Osteocyte (in vitro differentiated cells): ENCODE results near the gene DPH6. TPM values are rescaled to one million over a fixed set of nuclear protein-coding genes. Genes with fewer than 3 reads are reported as not detected.
A peak's percentile ranks its signal among the peaks of the same experiment; 100 is the strongest.

Experiments used
- DNase-seq: peaks from one replicate; pipeline ENCODE4 v3.0.0; 2021; ENCODE audit warnings: mixed read lengths; ENCODE audit not compliant: unreplicated experiment; ENCODE audit errors: extremely low spot score
- H3K27ac Mint-ChIP-seq: one replicate; pipeline ENCODE4 v1.8.0; 2021; ENCODE audit warnings: mild to moderate bottlenecking, mixed read lengths; ENCODE audit not compliant: unreplicated experiment
- H3K27me3 Mint-ChIP-seq: one replicate; pipeline ENCODE4 v1.8.0; 2021; ENCODE audit warnings: mixed read lengths; ENCODE audit not compliant: unreplicated experiment
- H3K36me3 Mint-ChIP-seq: one replicate; pipeline ENCODE4 v1.8.0; 2021; ENCODE audit warnings: mixed read lengths; ENCODE audit not compliant: unreplicated experiment
- H3K4me1 Mint-ChIP-seq: one replicate; pipeline ENCODE4 v1.8.0; 2021; ENCODE audit warnings: mixed read lengths; ENCODE audit not compliant: unreplicated experiment
- H3K4me3 Mint-ChIP-seq: one replicate; pipeline ENCODE4 v1.8.0; 2021; ENCODE audit warnings: mild to moderate bottlenecking, moderate library complexity, mixed read lengths; ENCODE audit not compliant: unreplicated experiment
- H3K9me3 Mint-ChIP-seq: one replicate; pipeline ENCODE4 v1.8.0; 2021; ENCODE audit warnings: mixed read lengths; ENCODE audit not compliant: unreplicated experiment
- total RNA-seq: library from RNA; stranded (reverse); gene quantifications from 2 replicates; pipeline ENCODE4 v1.2.1, GENCODE V29; 2021
- TF ChIP-seq, protein P1 (sequence below): fragments of 200-600 bp; sonication (generic); IDR thresholded peaks from 2 replicates; pipeline ENCODE4 v1.5.0; 2021; ENCODE audit warnings: antibody characterized with exemption, mild to moderate bottlenecking, moderate library complexity

The DPH6 gene
- total RNA-seq, 1 donor from 2014 or later: 14.3 TPM

- no peak overlapping the region for H3K27ac Mint-ChIP-seq
- H3K4me1 Mint-ChIP-seq: peaks cover 8% of the 10 kb centered on the region
- no peak overlapping the region for H3K4me3 Mint-ChIP-seq
- no peak for DNase-seq
- TF ChIP-seq, protein P1, sequence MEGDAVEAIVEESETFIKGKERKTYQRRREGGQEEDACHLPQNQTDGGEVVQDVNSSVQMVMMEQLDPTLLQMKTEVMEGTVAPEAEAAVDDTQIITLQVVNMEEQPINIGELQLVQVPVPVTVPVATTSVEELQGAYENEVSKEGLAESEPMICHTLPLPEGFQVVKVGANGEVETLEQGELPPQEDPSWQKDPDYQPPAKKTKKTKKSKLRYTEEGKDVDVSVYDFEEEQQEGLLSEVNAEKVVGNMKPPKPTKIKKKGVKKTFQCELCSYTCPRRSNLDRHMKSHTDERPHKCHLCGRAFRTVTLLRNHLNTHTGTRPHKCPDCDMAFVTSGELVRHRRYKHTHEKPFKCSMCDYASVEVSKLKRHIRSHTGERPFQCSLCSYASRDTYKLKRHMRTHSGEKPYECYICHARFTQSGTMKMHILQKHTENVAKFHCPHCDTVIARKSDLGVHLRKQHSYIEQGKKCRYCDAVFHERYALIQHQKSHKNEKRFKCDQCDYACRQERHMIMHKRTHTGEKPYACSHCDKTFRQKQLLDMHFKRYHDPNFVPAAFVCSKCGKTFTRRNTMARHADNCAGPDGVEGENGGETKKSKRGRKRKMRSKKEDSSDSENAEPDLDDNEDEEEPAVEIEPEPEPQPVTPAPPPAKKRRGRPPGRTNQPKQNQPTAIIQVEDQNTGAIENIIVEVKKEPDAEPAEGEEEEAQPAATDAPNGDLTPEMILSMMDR: no peak
- H3K27me3 Mint-ChIP-seq: no peaks in the 10 kb centered on the region
- peaks cover 2% of the 10 kb centered on the region for H3K36me3 Mint-ChIP-seq
- H3K9me3 Mint-ChIP-seq: peaks cover 14% of the 10 kb centered on the region
Observed at GRCh38 chr15:35567392-35567791, 21.4 kb upstream of the DPH6 start.

- Mint-ChIP-seq H3K27me3 (no peaks in the 10 kb centered on the region), H3K4me1 (peaks cover 8% of the 10 kb centered on the region), H3K4me3 (no peak overlapping the region), H3K27ac (no peak overlapping the region), H3K36me3 (peaks cover 2% of the 10 kb centered on the region), H3K9me3 (peaks cover 14% of the 10 kb centered on the region)
- TF ChIP-seq, protein P1: no peak
- DNase-seq: no peak
Observed at GRCh38 chr15:35566991-35567390, 21.0 kb upstream of the DPH6 start.

DNA sequence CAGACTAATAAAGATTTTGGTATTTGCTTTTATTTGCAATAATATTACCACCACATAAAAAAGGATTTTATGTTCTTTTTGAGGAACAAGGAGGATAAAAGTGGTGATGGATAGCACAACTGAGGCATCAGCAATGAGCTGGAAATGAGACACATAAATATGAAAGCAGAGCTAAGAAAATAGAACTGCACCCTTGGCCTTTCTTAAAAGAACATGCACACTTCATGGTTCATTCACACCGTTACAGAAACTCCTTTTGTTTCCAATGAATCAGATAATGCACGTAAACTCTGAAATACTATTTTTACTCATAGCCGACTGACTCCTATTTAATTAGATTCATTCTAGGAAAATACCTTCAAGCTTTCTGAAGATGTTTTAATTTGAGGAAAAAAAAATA is 19.9 kb upstream of the DPH6 start:
- H3K27ac Mint-ChIP-seq: no peak overlapping the region
- H3K27me3 Mint-ChIP-seq: no peaks in the 10 kb centered on the region
- peaks cover 2% of the 10 kb centered on the region for H3K36me3 Mint-ChIP-seq
- DNase-seq: no peak
- peaks cover 8% of the 10 kb centered on the region for H3K4me1 Mint-ChIP-seq
- H3K4me3 Mint-ChIP-seq: no peak overlapping the region
- peaks cover 14% of the 10 kb centered on the region for H3K9me3 Mint-ChIP-seq
- TF ChIP-seq, protein P1: no peak

GRCh38 chr15:35562641-35563040 is 16.7 kb upstream of the DPH6 start:
- no peak for DNase-seq
- TF ChIP-seq, protein P1: no peak
- Mint-ChIP-seq H3K27ac (peak overlapping the region; percentile 31), H3K9me3 (peaks cover 3% of the 10 kb centered on the region), H3K4me3 (no peak overlapping the region), H3K4me1 (peaks cover 8% of the 10 kb centered on the region), H3K36me3 (peaks cover 4% of the 10 kb centered on the region), H3K27me3 (no peaks in the 10 kb centered on the region)

DNA sequence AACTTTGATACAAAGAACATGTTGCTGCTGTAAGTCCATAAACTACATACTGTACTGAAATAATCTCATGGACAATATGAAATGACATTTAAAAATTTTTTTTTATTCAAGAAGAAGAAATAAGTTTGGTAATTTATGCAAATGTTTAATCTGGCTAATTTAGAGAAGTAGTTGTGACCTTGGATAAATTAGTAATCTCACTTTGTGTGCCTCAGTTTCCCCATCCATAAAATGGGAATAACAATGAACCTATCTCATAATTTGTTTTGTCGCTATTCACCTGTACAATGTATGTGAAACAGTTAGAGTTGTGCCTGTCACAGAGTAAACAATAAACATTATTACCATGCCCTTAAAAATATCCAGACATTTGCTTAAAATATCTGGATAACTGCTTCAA is 15.3 kb upstream of the DPH6 start:
- Mint-ChIP-seq H3K36me3 (peaks cover 7% of the 10 kb centered on the region), H3K9me3 (peaks cover 7% of the 10 kb centered on the region), H3K27me3 (no peaks in the 10 kb centered on the region), H3K4me3 (no peak overlapping the region), H3K4me1 (peaks cover 12% of the 10 kb centered on the region), H3K27ac (no peak overlapping the region)
- TF ChIP-seq, protein P1: no peak
- no peak for DNase-seq
